Fibroblast of villous mesenchyme (primary cell): ENCODE data around the gene TLR1. TPM values are rescaled to one million over a fixed set of nuclear protein-coding genes. Genes with fewer than 3 reads are reported as not detected.

Source experiments
- DNase-seq: peaks from one replicate; pipeline ENCODE4 v3.0.0-alpha.2; 2010; ENCODE audit warnings: low read depth
- H3K4me3 ChIP-seq: 2 replicates; pipeline ENCODE4 v1.5.1; 2011; ENCODE audit warnings: low read depth, mild to moderate bottlenecking, low read length
- CTCF ChIP-seq: IDR thresholded peaks from 2 replicates; pipeline ENCODE4 v1.5.1; 2012; ENCODE audit warnings: low read depth, mild to moderate bottlenecking, low read length; ENCODE audit not compliant: insufficient read depth
- total RNA-seq: library from RNA; depleted of rRNA; stranded (reverse); fragments of >200 nt; gene quantifications from 2 replicates; pipeline ENCODE4 v1.2.3, GENCODE V29; 2012

TLR1 gene
- total RNA-seq, 1 donor, result 0.86 TPM

- peak; percentile 42 for DNase-seq
- no peak for TF ChIP-seq CTCF
These were observed 17.1 kb upstream of the TLR1 start for GRCh38 chr4:38821739-38822138.

GRCh38 chr4:38820329-38821061, 15.9 kb upstream of the TLR1 start:
- TF ChIP-seq CTCF, result no peak
- DNase-seq, result no peak
- no peak overlapping the region for H3K4me3 ChIP-seq

More at GRCh38 chr4:38821739-38822138, 17.1 kb upstream of the TLR1 start:
- H3K4me3 ChIP-seq, result no peak overlapping the region

GRCh38 chr4:38819569-38819968, 15.0 kb upstream of the TLR1 start:
- TF ChIP-seq CTCF, result no peak
- no peak overlapping the region for H3K4me3 ChIP-seq
- DNase-seq, result no peak

- DNase-seq, result no peak
- H3K4me3 ChIP-seq, result no peak overlapping the region
- TF ChIP-seq CTCF, result no peak
These were observed 13.9 kb upstream of the TLR1 start for GRCh38 chr4:38818441-38818976.

GRCh38 chr4:38815885-38816782, 11.5 kb upstream of the TLR1 start:
- no peak overlapping the region for H3K4me3 ChIP-seq
- DNase-seq, result no peak
- TF ChIP-seq CTCF, result no peak

GRCh38 chr4:38814386-38814785, 9.8 kb upstream of the TLR1 start:
- TF ChIP-seq CTCF, result no peak
- DNase-seq, result no peak
- no peak overlapping the region for H3K4me3 ChIP-seq
